Mesenteric fat pad (tissue), 1 donor: Measurements from ENCODE around the gene ZC2HC1B. TPM values are rescaled to one million over a fixed set of nuclear protein-coding genes. Genes with fewer than 3 reads are reported as not detected.

Experiments used
- total RNA-seq: library from RNA; stranded (reverse); fragmentation: NEBNext Ultra II Directional; extraction: Animal tissue kit (Norgen Biotek cat#: 25700); gene quantifications from one replicate; pipeline ENCODE4 v1.2.1, GENCODE V29; 2021
- donor health status: DM: yes; HTN: yes; CAD: no.

Gene ZC2HC1B
- total RNA-seq, 1 donor from 2014 or later: not detected

Other genes with a start within 250 kb of the ZC2HC1B start
- 67.4 TPM for gene PHACTR2, start 186.5 kb upstream of the ZC2HC1B start, total RNA-seq
- 31.4 TPM for gene LTV1, start 21.1 kb upstream of the ZC2HC1B start, total RNA-seq
- gene PLAGL1, start 143.8 kb downstream of the ZC2HC1B start, total RNA-seq: 40.9 TPM
- 106 TPM for gene SF3B5, start 231.1 kb downstream of the ZC2HC1B start, total RNA-seq